ENCODE results near the gene MOCS1. TPM values are rescaled to one million over a fixed set of nuclear protein-coding genes. Genes with fewer than 3 reads are reported as not detected.

MOCS1 gene
- total RNA-seq, 1 donor from 2014 or later, result 15.6 TPM

- Mint-ChIP-seq H3K27me3 (peaks cover 3% of the 10 kb centered on the region), H3K9me3 (no peaks in the 10 kb centered on the region), H3K36me3 (peaks cover 19% of the 10 kb centered on the region), H3K27ac (peak overlapping the region; percentile 22), H3K4me3 (no peak overlapping the region), H3K4me1 (ENCODE audit: unreplicated experiment) (peaks cover 28% of the 10 kb centered on the region)
- TF ChIP-seq CTCF (conservative IDR thresholded peaks at IDR 0.05), result no peak
- no peak for DNase-seq (ENCODE audit: extremely low spot score, unreplicated experiment)
These were observed 5.1 kb downstream of the MOCS1 start for GRCh38 chr6:39929039-39929732.

DNA sequence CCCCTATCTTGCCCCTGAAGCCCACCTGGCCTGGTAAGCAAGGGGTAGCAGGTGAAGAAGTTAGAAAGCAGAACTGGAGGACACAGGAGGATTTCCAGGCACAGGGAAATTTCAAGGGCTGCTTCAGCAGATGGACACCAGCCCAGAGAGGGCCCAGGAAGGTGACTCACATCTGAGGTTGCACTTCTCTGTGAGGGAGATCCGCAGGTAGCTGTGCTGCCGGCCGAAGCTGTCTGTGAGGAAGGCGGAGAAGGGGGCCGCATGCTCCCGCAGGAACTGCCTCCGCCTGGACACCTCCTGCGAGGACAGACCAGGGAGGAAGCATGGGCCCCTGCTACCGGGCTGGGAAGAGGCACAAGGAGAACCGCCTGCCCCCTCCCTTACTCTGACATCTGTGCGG lies 7.1 kb downstream of the MOCS1 start:
- H3K36me3 Mint-ChIP-seq, result peaks cover 19% of the 10 kb centered on the region
- no peak for TF ChIP-seq CTCF (conservative IDR thresholded peaks at IDR 0.05)
- no peak overlapping the region for H3K4me3 Mint-ChIP-seq
- H3K27me3 Mint-ChIP-seq, result no peaks in the 10 kb centered on the region
- peaks cover 11% of the 10 kb centered on the region for H3K4me1 Mint-ChIP-seq (ENCODE audit: unreplicated experiment)
- no peak overlapping the region for H3K27ac Mint-ChIP-seq
- no peaks in the 10 kb centered on the region for H3K9me3 Mint-ChIP-seq
- DNase-seq (ENCODE audit: extremely low spot score, unreplicated experiment), result no peak

DNA sequence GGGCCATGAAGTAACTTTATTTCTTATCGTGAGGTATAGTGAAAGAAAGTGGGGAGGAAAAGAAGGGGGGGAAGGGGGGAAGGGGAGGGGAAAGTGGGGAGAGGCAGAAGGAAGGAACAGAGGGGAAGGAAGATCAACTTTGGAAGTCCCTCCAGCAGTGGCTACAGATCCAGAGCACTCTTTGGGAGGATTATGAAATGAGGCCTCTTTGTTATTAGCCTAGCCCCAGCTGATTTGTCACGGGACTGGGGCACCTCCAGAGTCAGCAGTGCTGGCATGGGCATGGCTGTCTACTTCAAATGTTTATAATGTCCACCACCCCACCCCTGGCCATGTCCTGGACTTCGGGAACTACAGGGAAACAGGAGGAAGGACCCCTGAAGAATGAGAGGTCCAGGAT lies 7.6 kb downstream of the MOCS1 start:
- H3K4me1 Mint-ChIP-seq (ENCODE audit: unreplicated experiment), result peaks cover 8% of the 10 kb centered on the region

DNA sequence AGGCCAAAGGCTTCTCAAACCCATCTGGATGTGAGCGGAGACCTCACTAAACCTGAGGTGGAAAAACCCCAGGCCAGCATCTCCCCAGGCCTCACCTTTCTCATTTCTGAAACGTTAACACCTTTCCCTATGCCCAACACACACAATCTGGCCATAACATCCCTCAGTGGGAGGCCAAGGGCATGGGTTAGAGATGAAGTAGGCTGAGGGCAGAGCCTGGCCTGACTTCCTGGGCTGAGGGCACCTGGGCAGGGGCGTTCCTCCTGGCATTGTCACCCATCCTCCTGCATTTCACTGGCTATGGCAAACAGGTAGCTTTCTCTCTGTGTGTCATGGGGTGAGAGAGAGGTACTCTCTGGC lies 8.4 kb downstream of the MOCS1 start:
- H3K4me1 Mint-ChIP-seq (ENCODE audit: unreplicated experiment), result peaks cover 8% of the 10 kb centered on the region
- H3K27me3 Mint-ChIP-seq, result no peaks in the 10 kb centered on the region
- peaks cover 26% of the 10 kb centered on the region for H3K36me3 Mint-ChIP-seq
- no peak overlapping the region for H3K27ac Mint-ChIP-seq
- no peak for TF ChIP-seq CTCF (conservative IDR thresholded peaks at IDR 0.05)
- no peak overlapping the region for H3K4me3 Mint-ChIP-seq
- DNase-seq (ENCODE audit: extremely low spot score, unreplicated experiment), result no peak
- H3K9me3 Mint-ChIP-seq, result no peaks in the 10 kb centered on the region

More for the DNA sequence above, 7.6 kb downstream of the MOCS1 start:
- Mint-ChIP-seq H3K27me3 (no peaks in the 10 kb centered on the region), H3K9me3 (no peaks in the 10 kb centered on the region), H3K4me3 (no peak overlapping the region), H3K27ac (no peak overlapping the region), H3K36me3 (peaks cover 22% of the 10 kb centered on the region)
- no peak for DNase-seq (ENCODE audit: extremely low spot score, unreplicated experiment)
- TF ChIP-seq CTCF (conservative IDR thresholded peaks at IDR 0.05), result no peak

- H3K4me1 Mint-ChIP-seq (ENCODE audit: unreplicated experiment), result peaks cover 6% of the 10 kb centered on the region
- no peak overlapping the region for H3K27ac Mint-ChIP-seq
- DNase-seq (ENCODE audit: extremely low spot score, unreplicated experiment), result no peak
- no peak overlapping the region for H3K4me3 Mint-ChIP-seq
- peaks cover 26% of the 10 kb centered on the region for H3K36me3 Mint-ChIP-seq
- H3K9me3 Mint-ChIP-seq, result no peaks in the 10 kb centered on the region
- no peak for TF ChIP-seq CTCF (conservative IDR thresholded peaks at IDR 0.05)
- no peaks in the 10 kb centered on the region for H3K27me3 Mint-ChIP-seq
These were observed 8.9 kb downstream of the MOCS1 start for GRCh38 chr6:39925191-39925930.
